NT2/D1 (cell line): Measurements from ENCODE around the gene ADGRE1.

Source experiments
- SUZ12 ChIP-seq: IDR thresholded peaks from 2 replicates; pipeline ENCODE4 v1.6.1; 2011; ENCODE audit not compliant: insufficient read length, insufficient read depth; ENCODE audit errors: extremely low read depth
- YY1 ChIP-seq: IDR thresholded peaks from 2 replicates; pipeline ENCODE4 v1.6.1; 2011; ENCODE audit not compliant: insufficient read length, insufficient read depth

- TF ChIP-seq SUZ12 (no peak), YY1 (no peak)
These were observed 65.6 kb downstream of the ADGRE1 start for GRCh38 chr19:6952956-6953355.
